Thyroid gland (tissue), 4 donors: ENCODE results near the gene FMO2.

Experiments
- POLR2A ChIP-seq, 2 donors: fragments of 450-650 bp; IDR thresholded peaks; one replicate each; pipeline ENCODE4 v1.6.1; 2017; ENCODE audit warnings: antibody characterized with exemption in 2 of 2, mild to moderate bottlenecking in 2 of 2, moderate library complexity in 1 of 2
- TF ChIP-seq, protein P1 (sequence below), 6 experiments: fragments of 200-600 bp in 3 of 6; fragments of 450-650 bp in 3 of 6; sonication (generic) in 3 of 6; IDR thresholded peaks; one replicate each; pipeline ENCODE4 v1.5.1; 2016 to 2019; ENCODE audit warnings: antibody characterized with exemption in 6 of 6, mild to moderate bottlenecking in 2 of 6, inconsistent platforms in 1 of 6, moderate library complexity in 1 of 6

DNA sequence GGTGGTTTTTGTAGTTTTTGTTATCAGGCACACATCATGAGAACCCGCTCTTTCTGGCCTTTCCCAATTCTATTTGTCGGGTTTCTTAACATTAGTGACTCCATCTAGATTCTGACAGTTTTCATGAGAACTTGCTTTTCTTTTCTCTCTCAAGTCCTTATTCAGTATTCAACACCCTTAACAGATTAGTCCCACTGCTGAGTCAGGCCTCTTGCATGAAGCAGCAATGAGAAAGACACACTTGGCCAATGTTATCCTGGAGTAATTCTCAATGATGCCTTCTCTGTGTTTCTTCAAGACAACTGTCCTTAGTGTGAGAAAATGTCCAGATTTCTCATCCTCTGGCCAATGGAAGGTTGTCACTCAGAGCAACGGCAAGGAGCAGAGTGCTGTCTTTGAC lies 11.3 kb downstream of the FMO2 start:
- TF ChIP-seq POLR2A (IDR thresholded peaks at IDR 0.05), result no peak
- TF ChIP-seq, protein P1, sequence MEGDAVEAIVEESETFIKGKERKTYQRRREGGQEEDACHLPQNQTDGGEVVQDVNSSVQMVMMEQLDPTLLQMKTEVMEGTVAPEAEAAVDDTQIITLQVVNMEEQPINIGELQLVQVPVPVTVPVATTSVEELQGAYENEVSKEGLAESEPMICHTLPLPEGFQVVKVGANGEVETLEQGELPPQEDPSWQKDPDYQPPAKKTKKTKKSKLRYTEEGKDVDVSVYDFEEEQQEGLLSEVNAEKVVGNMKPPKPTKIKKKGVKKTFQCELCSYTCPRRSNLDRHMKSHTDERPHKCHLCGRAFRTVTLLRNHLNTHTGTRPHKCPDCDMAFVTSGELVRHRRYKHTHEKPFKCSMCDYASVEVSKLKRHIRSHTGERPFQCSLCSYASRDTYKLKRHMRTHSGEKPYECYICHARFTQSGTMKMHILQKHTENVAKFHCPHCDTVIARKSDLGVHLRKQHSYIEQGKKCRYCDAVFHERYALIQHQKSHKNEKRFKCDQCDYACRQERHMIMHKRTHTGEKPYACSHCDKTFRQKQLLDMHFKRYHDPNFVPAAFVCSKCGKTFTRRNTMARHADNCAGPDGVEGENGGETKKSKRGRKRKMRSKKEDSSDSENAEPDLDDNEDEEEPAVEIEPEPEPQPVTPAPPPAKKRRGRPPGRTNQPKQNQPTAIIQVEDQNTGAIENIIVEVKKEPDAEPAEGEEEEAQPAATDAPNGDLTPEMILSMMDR (IDR thresholded peaks at IDR 0.05), result no peak
